ENCODE data around the gene FAM24A.

FAM24A gene

DNA sequence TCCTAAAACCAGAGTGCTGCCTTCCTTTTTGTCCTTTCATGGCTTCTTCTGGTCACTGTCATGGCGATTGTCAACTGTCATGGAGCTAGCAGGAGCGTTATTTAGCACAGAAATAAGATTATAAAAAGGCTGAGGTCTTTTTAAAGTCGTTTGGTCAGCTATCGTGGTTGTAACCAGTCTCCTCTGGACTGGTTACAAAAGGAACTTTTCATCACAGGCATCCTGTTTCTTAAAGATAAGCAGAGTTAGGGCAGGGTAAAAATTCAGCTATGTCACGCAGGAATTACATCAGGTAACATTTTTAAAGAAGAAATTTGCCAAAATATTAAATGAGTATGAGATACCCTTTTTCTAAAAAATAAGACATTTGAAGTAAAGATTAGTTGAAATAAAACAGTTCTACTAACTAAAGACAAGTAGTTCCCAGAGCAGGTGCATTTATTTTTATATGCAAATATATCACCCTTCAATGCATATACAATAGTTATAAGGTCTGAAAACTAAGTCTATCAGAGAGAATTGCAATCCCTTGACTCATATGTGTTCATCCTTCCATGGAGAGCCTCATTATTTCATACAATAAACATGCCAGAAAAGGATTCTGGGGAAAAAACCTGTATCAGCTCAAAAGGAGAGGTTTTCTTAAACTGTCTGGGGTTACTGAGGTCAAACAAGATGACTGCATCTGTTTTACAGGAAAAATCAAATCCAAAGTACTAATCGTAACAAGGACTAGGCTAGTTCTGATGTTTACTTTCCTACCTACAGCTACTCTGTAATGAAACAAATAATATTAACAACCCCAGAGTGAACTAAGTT lies 20.9 kb downstream of the FAM24A start:
- DNase-seq: no peak

DNA sequence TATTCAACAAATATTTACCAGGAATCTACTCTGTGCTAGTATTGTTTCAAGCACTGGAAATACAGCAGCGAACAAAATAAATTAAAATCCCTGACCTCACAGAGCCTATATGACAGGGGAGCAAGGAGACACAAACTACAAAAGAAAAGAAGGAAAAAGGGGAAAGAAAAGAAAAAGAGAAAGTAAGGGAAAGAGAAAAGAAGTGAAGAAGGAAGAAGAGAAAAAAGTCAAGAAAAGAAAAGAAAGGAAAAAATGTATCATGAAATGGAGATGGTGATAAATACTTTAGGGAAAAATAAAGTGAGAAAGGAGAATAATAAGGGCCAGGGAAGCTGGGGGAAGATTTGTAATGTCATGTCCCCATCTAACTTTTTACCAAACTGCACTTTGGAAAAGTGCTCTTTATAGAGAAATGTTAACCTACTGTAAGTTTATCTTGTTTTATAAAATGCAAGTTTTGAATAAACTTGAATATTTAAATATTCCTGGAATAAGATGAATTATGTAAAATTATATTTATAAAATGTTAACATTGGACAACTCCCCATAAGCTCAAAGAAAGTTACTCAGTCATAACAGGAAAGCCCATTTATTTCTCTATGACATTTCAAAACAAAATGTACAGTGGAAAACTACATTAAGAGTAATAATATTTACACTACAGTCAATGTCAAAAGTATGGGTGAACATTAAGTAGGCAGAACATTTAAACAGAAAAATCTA lies 28.9 kb downstream of the FAM24A start:
- no peak for DNase-seq

DNA sequence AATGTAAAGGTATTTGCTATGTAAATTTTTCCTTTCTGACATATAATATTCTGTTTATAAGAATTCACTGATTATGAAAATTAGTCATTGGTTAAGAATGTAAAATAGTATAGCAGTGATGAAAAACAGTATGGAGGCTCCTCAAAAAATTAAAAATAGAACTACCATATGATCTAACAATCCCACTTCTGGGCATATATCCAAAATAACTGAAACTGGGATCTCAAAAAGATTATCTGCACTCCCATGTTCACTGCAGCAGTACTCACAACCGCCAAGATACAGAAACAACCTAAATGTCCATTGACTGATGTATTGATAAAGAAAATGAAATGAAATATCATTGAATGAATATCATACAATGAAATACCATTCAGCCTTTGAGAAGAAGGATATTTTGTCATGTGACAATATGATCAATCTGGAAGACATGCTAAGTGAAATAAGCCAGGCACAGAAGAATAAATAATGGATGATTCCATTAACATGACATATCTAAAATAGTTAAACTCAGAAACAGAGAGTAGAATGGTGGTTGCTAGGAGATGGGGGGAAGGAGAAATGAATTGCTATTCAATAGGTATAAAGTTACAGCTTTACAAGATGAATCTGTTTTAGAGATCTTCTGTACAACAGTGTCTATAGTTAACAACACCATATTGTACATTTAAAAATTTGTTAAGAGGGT lies 29.6 kb downstream of the FAM24A start:
- DNase-seq: no peak

DNA sequence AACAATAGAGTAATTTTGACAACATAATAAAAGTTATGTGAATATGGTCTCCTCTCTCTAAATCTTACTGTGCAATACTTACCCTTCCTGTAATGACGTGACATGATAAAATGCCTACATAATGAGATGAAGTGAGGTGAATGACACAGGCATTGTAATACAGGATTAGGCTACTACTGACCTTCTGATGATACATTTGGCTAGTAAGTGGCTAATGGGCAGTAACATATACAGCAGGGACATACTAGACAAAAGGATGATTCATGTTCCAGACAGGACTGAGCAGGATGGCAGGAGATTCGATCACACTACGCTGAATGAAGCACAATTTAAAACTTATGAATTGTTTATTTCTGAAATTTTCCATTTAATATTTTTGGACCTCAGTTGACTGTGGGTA lies 38.9 kb downstream of the FAM24A start:
- DNase-seq: no peak

DNA sequence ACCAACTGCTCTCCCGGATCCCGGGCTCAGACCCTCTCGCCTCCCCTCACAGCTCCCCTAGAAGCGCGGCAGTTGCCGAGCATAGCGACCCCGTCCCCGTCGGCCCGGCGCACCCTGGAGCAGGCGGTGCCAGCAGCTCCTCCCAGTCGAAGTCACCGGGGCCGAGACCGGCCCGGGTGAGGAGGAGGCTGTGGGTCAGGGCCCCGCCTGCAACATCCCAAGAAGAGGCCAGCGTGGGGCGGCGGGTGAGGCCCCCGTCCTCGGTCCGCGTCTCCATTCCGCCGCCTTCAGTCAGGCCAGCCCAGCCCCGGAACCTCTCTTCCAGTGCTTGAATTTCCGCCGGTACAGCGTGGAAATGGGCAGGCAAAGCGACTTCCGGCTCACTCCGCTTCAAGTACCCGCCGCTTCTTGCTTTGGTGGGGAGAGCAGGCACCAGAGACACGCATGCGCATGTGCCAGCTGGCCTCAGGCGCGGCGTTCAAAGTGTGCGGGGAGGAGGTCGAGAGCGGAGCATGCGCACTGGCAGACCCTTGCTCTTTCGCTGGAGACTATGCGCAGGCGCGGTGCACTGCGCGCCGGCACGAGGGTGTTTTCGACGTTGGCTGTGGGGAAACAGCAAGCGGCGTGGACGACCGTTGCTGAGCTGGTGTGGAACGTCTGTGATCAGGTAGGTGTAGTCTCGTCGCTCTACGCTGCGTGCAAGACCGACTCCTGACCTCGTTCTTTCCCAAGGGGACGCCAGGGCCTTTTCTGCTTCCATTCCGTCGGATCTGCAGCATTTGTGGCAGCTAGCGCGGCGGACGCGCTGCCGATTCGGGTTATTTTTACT lies 43.7 kb downstream of the FAM24A start, which contains the start of gene C10orf88:
Gene C10orf88, minus strand, starts transcription at position 326 of the 829 bp plus-strand sequence. Its CDS starts 49 bp downstream, at position 277.
- peak; percentile 99 for DNase-seq

DNA sequence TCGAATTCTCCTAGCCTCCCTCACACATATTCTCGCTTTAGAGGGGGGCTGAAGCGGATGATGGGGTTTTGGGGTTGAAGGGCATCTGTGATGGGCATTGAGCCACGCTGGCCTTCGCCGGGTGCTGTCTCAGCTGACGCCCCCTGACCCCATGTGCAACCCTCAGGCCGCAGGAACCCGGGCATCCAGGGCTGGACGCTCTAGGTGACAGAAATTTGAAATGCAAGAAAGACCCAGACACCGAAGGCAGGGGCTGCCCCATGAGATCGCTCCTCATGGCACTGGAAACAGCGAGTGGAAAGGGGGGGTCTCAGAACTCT lies 44.3 kb downstream of the FAM24A start:
- DNase-seq: no peak

DNA sequence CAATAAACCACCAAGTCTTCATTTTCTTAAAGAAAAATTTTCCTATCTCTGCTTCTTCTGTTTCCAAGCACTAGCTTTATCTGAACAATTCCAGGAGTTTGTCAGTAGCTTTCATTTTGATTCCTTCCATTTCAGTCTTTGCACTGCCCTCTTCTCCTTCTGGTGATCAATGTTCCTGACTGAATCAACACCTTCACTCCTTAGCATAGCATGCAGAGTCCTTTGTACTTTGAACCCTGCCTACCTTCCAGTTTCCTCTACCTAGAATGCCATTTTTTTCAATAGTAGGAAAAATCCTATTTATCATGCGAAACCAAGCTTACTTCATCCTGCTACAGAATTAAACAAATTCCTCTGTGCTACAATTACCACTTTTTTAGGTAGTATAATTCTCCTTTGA lies 45.5 kb downstream of the FAM24A start:
- no peak for DNase-seq

DNA sequence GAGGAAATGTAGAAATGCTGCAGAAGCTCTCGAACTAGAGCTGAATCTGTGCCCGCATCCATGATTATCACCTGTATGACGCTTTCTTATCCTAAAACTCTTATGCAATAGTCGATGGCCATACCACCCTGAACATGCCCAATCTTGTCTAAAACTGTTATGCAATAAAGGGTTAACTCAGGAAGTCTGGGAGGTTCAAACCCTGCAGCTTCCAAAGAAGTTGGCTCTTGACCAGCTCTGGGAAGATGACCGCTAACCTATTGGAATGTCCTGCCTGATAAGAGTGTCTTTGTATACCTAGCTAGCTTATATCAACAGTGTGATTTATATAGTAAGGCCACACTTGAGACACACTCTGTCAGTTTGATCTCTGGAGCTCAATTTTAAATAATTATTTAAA lies 47.1 kb downstream of the FAM24A start:
- no peak for DNase-seq

- no peak for DNase-seq
Measured at GRCh38 chr10:122962405-122962804, 52.0 kb downstream of the FAM24A start.
